Activated B cell treated with CpG ODN at 0.5 μM for 24 hours (primary cell): ENCODE data around the gene ACTN3. TPM values are rescaled to one million over a fixed set of nuclear protein-coding genes. Genes with fewer than 3 reads are reported as not detected.

ENCODE experiments used
- ATAC-seq: fragments of 200-7000 bp; cut with Tn5 transposase; one replicate; pipeline ENCODE4 v1.10.0; 2021; ENCODE audit warnings: low read depth, mild to moderate bottlenecking, moderate library complexity
- CTCF ChIA-PET: fragments of 350-600 bp; sonication (Branson Sonifier 250); formaldehyde crosslinking; loops from one replicate; lab custom pipeline; 2021; ENCODE audit warnings: antibody characterized with exemption; lab: Charles Lee
- POLR2A ChIA-PET: fragments of 350-600 bp; sonication (Branson Sonifier 250); formaldehyde crosslinking; loops from one replicate; lab custom pipeline; 2021; ENCODE audit warnings: antibody characterized with exemption; lab: Charles Lee
- DNase-seq: peaks from one replicate; pipeline ENCODE4 v3.0.0; 2022
- H3K27ac Mint-ChIP-seq: one replicate; pipeline ENCODE4 v1.8.0; 2020; ENCODE audit warnings: mixed read lengths
- H3K27me3 Mint-ChIP-seq: one replicate; pipeline ENCODE4 v1.8.0; 2021; ENCODE audit warnings: mixed read lengths
- H3K36me3 Mint-ChIP-seq: one replicate; pipeline ENCODE4 v1.8.0; 2021; ENCODE audit warnings: low read depth, mixed read lengths
- H3K4me1 Mint-ChIP-seq: one replicate; pipeline ENCODE4 v1.8.0; 2021; ENCODE audit warnings: mixed read lengths
- H3K4me3 Mint-ChIP-seq: one replicate; pipeline ENCODE4 v1.8.0; 2020; ENCODE audit warnings: mild to moderate bottlenecking, mixed read lengths
- H3K9me3 Mint-ChIP-seq: one replicate; pipeline ENCODE4 v1.8.0; 2020; ENCODE audit warnings: mixed read lengths
- intact Hi-C: fragments of 100-400 bp; cut with micrococcal nuclease; formaldehyde crosslinking; loops from one replicate; pipeline ENCODE4 v1.15.1; 2024
- total RNA-seq: library from RNA; stranded (reverse); gene quantifications from 2 replicates; pipeline ENCODE4 v1.2.3, GENCODE V29; 2022
- TF ChIP-seq, protein P1 (sequence below): fragments of 200-600 bp; IDR thresholded peaks from one replicate; pipeline ENCODE4 v1.8.0; 2022; ENCODE audit warnings: antibody characterized with exemption, mild to moderate bottlenecking

ACTN3 gene
- total RNA-seq, 1 donor from 2014 or later: not detected

DNA sequence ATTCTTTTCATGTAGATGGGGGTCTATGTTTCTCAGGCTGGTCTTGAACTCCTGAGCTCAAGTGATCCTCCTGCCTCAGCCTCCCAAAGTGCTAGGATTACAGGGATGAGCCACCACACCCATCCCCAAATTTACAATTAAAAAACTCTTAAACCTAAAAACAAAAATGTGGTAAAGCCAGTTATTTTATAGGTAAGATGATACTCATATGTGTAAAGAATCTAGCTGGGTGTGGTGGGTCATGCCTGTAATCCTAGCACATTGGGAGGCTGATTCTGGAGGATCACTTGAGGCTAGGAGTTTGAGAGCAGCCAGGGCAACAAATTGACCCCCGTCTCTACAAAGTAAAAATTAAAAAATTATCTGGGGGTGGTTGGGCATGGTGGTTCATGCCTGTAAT lies 65.8 kb downstream of the ACTN3 start:
- Mint-ChIP-seq H3K36me3 (peaks cover 12% of the 10 kb centered on the region), H3K27me3 (no peaks in the 10 kb centered on the region), H3K9me3 (no peaks in the 10 kb centered on the region), H3K4me3 (no peak overlapping the region), H3K4me1 (peaks cover 58% of the 10 kb centered on the region), H3K27ac (peak overlapping the region; percentile 88)
- ChIA-PET POLR2A (interaction anchor here (0.7 to 4.0 kb wide), 3 partner anchors 10 to 129 kb away, joined by 3 to 47 read pairs (median 3); partner anchors contain the start of gene RBM4B), CTCF (no interaction called here)
- DNase-seq (no peak), ATAC-seq (no peak)
- TF ChIP-seq, protein P1, sequence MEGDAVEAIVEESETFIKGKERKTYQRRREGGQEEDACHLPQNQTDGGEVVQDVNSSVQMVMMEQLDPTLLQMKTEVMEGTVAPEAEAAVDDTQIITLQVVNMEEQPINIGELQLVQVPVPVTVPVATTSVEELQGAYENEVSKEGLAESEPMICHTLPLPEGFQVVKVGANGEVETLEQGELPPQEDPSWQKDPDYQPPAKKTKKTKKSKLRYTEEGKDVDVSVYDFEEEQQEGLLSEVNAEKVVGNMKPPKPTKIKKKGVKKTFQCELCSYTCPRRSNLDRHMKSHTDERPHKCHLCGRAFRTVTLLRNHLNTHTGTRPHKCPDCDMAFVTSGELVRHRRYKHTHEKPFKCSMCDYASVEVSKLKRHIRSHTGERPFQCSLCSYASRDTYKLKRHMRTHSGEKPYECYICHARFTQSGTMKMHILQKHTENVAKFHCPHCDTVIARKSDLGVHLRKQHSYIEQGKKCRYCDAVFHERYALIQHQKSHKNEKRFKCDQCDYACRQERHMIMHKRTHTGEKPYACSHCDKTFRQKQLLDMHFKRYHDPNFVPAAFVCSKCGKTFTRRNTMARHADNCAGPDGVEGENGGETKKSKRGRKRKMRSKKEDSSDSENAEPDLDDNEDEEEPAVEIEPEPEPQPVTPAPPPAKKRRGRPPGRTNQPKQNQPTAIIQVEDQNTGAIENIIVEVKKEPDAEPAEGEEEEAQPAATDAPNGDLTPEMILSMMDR: no peak
- intact Hi-C loops: loop anchor here (10.0 kb wide), 1 partner anchor 502 kb away; the partner anchor contains the start of gene KDM2A

Other genes starting within 250 kb of the ACTN3 start
- 0.22 TPM in 1 of 2 replicates, not detected in the other for gene CD248, start 229.9 kb upstream of the ACTN3 start, total RNA-seq
- 0.76 and 0.98 TPM in 2 replicates for gene RIN1, start 210.5 kb upstream of the ACTN3 start, total RNA-seq
- gene BRMS1, start 201.8 kb upstream of the ACTN3 start, total RNA-seq: 56.9 and 59.2 TPM in 2 replicates
- gene B4GAT1, start 199.3 kb upstream of the ACTN3 start, total RNA-seq: 1.9 TPM in 2 replicates
- 13.5 and 17.1 TPM in 2 replicates for gene SLC29A2, start 175.1 kb upstream of the ACTN3 start, total RNA-seq
- gene NPAS4, start 125.9 kb upstream of the ACTN3 start, total RNA-seq: not detected in 2 replicates
- gene MRPL11, start 108.1 kb upstream of the ACTN3 start, total RNA-seq: 62.6 and 74.3 TPM in 2 replicates
- 8.5 and 9.1 TPM in 2 replicates for gene PELI3, start 80.0 kb upstream of the ACTN3 start, total RNA-seq
- gene DPP3, start 66.5 kb upstream of the ACTN3 start, total RNA-seq: 62.2 and 63.3 TPM in 2 replicates
- 30.5 and 38.8 TPM in 2 replicates for gene BBS1, start 36.3 kb upstream of the ACTN3 start, total RNA-seq
- gene ZDHHC24, start 855 bp upstream of the ACTN3 start, total RNA-seq: 14.6 and 19.0 TPM in 2 replicates
- 2.0 and 3.6 TPM in 2 replicates for gene CTSF, start 21.7 kb downstream of the ACTN3 start, total RNA-seq
- 0.22 and 0.31 TPM in 2 replicates for gene CCDC87, start 46.2 kb downstream of the ACTN3 start, total RNA-seq
- gene CCS, start 46.3 kb downstream of the ACTN3 start, total RNA-seq: 59.0 and 65.3 TPM in 2 replicates
- 147 and 160 TPM in 2 replicates for gene RBM14, start 69.7 kb downstream of the ACTN3 start, total RNA-seq
- 197 and 202 TPM in 2 replicates for gene RBM4, start 91.8 kb downstream of the ACTN3 start, total RNA-seq
- 30.8 and 34.4 TPM in 2 replicates for gene RBM4B, start 131.0 kb downstream of the ACTN3 start, total RNA-seq
- 1.2 and 3.0 TPM in 2 replicates for gene SPTBN2, start 182.3 kb downstream of the ACTN3 start, total RNA-seq